ENCODE results near the gene LRRC40.
"Not testable (repeated sequence)": the region's sequence is repeated elsewhere in the genome, so short reads cannot be mapped to it uniquely, and the experiment has no call there.

Gene LRRC40

DNA sequence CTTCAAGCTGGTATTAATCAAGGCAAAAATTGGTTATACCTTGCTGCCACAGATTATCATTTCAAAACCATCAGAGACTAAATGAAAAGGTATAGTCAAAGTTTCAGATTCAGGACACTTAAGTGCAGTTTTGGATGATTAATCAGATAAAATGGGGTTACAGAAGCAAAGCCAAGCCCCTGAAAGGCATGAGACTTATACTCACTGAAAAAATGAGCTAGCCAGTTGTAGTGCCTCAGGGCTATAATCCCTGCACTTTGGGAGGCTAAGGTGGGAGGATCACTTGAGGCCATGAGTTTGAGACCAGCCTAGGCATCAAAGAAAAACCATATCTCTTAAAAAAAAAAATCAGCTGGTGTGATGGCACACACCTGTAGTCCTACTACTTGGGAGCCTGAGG, 15.2 kb downstream of the LRRC40 start:
- no peak overlapping the region for H3K27ac Mint-ChIP-seq
- no peaks in the 10 kb centered on the region for H3K27me3 Mint-ChIP-seq
- intact Hi-C loops (cut with micrococcal nuclease) = no loop called here
- H3K9me3 Mint-ChIP-seq = no peaks in the 10 kb centered on the region
- peaks cover 27% of the 10 kb centered on the region for H3K36me3 Mint-ChIP-seq (ENCODE audit: low read depth)
- H3K4me1 Mint-ChIP-seq (ENCODE audit: low read depth) = no peaks in the 10 kb centered on the region
- no peak overlapping the region for H3K4me3 Mint-ChIP-seq

DNA sequence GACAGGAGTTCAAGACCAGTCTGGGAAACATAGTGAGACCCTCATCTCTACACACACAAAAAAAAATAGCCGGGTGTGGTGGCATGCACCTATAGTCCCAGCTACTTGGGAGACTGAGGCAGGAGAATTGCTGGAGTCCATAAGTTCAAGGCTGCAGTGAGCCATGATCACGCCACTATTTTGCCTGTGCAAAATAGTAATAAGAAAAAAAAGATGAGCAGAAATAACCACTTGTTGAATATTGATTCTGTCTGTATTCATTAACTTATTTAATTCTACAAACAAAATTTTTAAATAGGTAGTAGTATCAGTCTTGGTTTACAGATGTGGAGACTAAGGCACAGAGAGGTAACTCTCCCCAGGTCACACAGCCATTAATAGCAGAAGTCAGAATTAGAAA, 16.9 kb downstream of the LRRC40 start:
- intact Hi-C loops (cut with micrococcal nuclease) = loop anchor here (10.0 kb wide), 1 partner anchor 46 kb away; no protein-coding TSS in a partner anchor
- H3K36me3 Mint-ChIP-seq (ENCODE audit: low read depth) = peaks cover 39% of the 10 kb centered on the region
- no peaks in the 10 kb centered on the region for H3K27me3 Mint-ChIP-seq
- no peak overlapping the region for H3K4me3 Mint-ChIP-seq
- no peaks in the 10 kb centered on the region for H3K9me3 Mint-ChIP-seq
- H3K27ac Mint-ChIP-seq = no peak overlapping the region
- no peaks in the 10 kb centered on the region for H3K4me1 Mint-ChIP-seq (ENCODE audit: low read depth)

DNA sequence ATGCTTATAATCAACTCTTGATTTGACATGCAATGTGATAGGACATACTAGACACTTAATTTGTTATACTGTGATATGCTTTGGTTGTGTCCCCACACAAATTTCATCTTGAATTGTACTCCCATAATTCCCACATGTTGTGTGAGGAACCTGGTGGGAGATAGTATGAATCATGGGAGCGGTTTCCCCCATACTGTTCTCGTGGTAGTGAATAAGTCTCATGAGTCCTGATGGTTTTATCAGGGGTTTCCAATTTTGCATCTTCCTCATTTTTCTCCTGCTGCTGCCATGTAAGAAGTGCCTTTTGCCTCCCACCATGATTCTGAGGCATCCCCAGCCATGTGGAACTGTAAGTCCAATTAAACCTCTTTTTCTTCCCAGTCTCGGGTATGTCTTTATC, 20.2 kb downstream of the LRRC40 start:
- not testable (repeated sequence) for H3K9me3 Mint-ChIP-seq; H3K4me1 Mint-ChIP-seq (ENCODE audit: low read depth); H3K4me3 Mint-ChIP-seq; H3K27ac Mint-ChIP-seq; H3K27me3 Mint-ChIP-seq
- intact Hi-C loops (cut with micrococcal nuclease) = loop anchor here (10.0 kb wide), 1 partner anchor 50 kb away; no protein-coding TSS in a partner anchor
- H3K36me3 Mint-ChIP-seq (ENCODE audit: low read depth) = peaks cover 54% of the 10 kb centered on the region

DNA sequence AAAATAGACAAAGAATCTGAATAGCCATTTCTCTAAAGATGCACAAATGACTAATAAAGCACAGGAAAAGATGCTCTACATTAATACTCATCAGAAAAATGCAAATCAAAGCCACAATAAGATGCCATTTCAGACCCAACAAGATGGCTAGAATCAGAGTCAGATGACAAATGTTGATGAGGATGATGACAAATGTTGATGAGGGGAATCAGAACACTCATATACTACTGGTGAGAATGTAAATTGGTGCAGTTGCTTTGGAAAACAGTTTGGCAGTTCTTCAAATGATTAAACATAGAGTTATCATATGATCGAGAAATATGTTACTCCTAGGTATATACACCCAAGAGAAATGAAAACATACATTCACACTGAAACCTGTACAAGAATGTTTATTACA, 33.9 kb downstream of the LRRC40 start:
- intact Hi-C loops (cut with micrococcal nuclease) = no loop called here
- Mint-ChIP-seq H3K27ac (no peak overlapping the region), H3K9me3 (no peaks in the 10 kb centered on the region), H3K27me3 (no peaks in the 10 kb centered on the region), H3K36me3 (ENCODE audit: low read depth) (peaks cover 50% of the 10 kb centered on the region), H3K4me1 (ENCODE audit: low read depth) (no peaks in the 10 kb centered on the region), H3K4me3 (no peak overlapping the region)

DNA sequence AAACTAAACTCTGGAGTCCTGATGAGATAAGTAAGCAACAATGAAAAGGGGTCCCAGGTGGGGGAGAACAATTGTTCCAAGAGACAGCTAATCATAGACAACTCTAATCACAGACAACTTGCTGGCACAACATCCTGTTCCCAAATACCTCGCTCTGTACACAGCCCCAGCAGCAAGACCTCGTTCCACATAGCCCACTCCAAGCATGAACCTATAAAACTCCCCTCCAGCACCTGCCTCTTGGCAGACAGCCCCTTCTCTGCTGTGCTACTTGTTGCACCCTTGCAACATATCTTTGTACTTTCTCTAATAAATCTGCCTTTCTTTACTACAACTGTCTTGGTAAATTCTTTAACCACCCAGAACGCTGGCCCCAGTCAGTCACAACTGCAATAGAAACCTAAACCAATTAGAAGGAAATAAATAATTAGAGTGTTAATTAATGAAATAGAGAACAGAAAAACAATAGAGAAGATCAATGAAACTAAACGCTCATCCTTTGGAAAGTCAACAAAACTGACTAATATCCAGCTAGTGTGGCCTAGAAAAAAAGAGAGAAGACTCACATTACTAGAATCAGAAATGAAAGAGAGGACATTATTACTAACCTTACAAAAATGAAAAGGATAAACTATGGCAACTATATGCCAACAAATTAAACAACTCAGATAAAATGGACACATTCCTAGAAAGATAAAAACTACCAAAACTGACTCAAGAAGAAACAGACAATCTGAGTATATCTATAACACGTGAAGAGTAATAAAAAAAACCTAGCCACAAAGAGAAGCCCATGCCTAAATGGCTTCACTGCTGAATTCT, 36.1 kb downstream of the LRRC40 start:
- H3K27ac Mint-ChIP-seq = no peak overlapping the region
- H3K27me3 Mint-ChIP-seq = no peaks in the 10 kb centered on the region
- H3K4me1 Mint-ChIP-seq (ENCODE audit: low read depth) = no peaks in the 10 kb centered on the region
- H3K4me3 Mint-ChIP-seq = no peak overlapping the region
- H3K36me3 Mint-ChIP-seq (ENCODE audit: low read depth) = peaks cover 52% of the 10 kb centered on the region
- intact Hi-C loops (cut with micrococcal nuclease) = no loop called here
- H3K9me3 Mint-ChIP-seq = no peaks in the 10 kb centered on the region

DNA sequence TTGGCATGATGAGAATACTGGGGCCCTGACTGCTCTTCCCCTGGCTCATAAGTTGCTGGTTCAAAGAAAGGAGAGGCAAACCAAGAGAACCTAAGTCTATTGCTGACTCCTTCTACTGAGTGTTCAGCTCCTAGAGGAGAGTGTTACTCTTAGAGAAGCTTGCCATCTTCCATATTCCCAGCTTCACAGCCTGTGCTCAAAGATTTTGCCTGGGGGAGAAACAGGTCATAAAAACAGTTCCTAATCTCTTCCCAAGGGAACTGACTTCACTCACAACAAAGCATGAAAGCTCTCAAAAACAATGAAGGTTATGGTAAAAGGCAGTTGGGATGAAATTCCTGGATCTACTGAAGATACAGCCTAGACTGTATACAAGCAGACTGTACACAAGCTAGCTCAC, 37.1 kb downstream of the LRRC40 start:
- H3K4me1 Mint-ChIP-seq (ENCODE audit: low read depth) = no peaks in the 10 kb centered on the region
- H3K36me3 Mint-ChIP-seq (ENCODE audit: low read depth) = peaks cover 57% of the 10 kb centered on the region
- H3K27me3 Mint-ChIP-seq = no peaks in the 10 kb centered on the region
- no peaks in the 10 kb centered on the region for H3K9me3 Mint-ChIP-seq
- intact Hi-C loops (cut with micrococcal nuclease) = no loop called here
- no peak overlapping the region for H3K27ac Mint-ChIP-seq
- H3K4me3 Mint-ChIP-seq = no peak overlapping the region

DNA sequence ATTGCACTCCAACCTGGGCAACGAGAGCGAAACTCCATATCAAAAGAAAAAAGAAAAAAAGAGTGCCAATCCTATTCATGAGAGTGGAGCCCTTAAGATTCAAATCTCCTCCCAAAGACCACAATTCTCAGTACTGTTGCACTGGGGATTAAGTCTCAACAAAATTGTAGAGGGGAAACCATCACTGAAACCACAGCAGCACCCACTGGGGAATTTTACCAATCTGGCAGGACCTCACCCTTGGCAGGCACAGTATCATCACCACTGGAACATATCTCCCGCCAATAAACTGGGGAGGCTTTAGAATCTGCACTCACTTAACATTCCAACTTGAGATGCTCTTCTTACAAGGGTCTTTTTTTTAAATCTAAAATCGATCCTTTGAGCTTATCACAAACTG, 41.0 kb downstream of the LRRC40 start:
- no peaks in the 10 kb centered on the region for H3K27me3 Mint-ChIP-seq
- no peaks in the 10 kb centered on the region for H3K9me3 Mint-ChIP-seq
- H3K36me3 Mint-ChIP-seq (ENCODE audit: low read depth) = peaks cover 61% of the 10 kb centered on the region
- H3K4me1 Mint-ChIP-seq (ENCODE audit: low read depth) = no peaks in the 10 kb centered on the region
- H3K27ac Mint-ChIP-seq = no peak overlapping the region
- no peak overlapping the region for H3K4me3 Mint-ChIP-seq
- intact Hi-C loops (cut with micrococcal nuclease) = no loop called here

DNA sequence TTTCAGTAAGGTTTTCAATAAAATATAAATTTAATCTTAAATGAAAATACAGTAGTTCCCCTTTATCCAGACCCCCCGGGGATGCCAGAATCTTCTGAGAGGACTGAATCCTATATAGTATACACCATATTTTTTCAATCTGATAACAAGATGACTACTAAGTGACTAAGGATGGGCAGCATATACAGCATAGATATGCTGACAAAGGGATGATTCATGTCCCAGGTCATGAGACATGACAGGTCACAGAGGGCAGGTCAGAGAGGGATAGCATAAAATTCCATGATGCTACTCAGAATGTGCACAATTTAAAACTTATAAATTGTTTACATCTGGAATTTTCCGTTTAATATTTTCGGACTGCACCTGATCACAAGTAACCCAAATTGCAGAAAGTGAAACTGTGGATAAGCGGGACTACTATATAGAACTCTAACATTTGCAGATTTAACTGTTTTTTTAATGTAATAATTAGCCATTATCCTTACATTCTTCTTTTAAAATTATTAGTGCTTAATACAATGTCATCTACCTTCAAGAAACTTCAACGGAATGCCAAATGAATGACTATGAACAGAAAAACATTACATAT, 48.8 kb downstream of the LRRC40 start:
- peaks cover 22% of the 10 kb centered on the region for H3K36me3 Mint-ChIP-seq (ENCODE audit: low read depth)
- no peaks in the 10 kb centered on the region for H3K9me3 Mint-ChIP-seq
- intact Hi-C loops (cut with micrococcal nuclease) = no loop called here
- H3K27ac Mint-ChIP-seq = no peak overlapping the region
- H3K4me3 Mint-ChIP-seq = no peak overlapping the region
- no peaks in the 10 kb centered on the region for H3K27me3 Mint-ChIP-seq
- H3K4me1 Mint-ChIP-seq (ENCODE audit: low read depth) = no peaks in the 10 kb centered on the region

DNA sequence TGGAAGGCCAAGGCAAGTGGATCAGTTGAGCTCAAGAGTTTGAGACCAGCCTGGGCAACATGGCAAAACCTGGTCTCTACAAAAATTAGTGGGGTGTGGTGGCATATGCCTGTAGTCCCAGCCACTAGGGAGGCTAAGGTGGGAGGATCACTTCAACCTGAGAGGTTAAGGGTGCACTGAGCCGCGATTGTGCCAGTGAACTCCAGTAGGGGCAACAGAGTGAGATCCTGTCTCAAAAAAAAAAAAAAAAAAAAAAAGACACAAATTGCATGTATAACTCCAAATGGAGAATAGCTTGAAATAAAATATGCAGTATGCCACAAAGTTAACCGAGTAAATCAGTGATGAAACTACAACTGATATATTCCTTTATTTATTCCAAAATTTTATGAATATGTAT, 51.6 kb downstream of the LRRC40 start:
- Mint-ChIP-seq H3K36me3 (ENCODE audit: low read depth) (peaks cover 16% of the 10 kb centered on the region), H3K4me3 (no peak overlapping the region), H3K27ac (no peak overlapping the region), H3K4me1 (ENCODE audit: low read depth) (no peaks in the 10 kb centered on the region), H3K9me3 (no peaks in the 10 kb centered on the region), H3K27me3 (no peaks in the 10 kb centered on the region)
- intact Hi-C loops (cut with micrococcal nuclease) = no loop called here

DNA sequence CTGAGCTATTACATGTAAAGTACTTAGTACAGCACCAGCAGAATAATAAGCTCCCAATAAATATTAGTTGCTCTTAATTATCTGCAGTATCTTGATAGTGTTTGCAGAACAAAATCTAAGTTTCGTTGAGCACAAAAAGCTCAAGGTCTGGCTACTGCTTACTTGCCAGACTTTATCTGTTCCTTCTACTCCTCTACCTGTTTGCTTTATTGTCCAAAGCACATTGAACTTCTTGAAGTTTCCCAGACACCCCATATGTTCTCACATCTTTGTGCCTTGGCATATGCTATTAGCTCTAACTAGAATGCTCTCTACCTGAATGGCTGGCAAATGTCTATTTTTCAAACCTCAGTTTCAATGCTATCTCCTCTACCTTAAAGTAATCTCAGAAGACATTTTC, 54.9 kb downstream of the LRRC40 start:
- Mint-ChIP-seq H3K9me3 (no peaks in the 10 kb centered on the region), H3K4me1 (ENCODE audit: low read depth) (no peaks in the 10 kb centered on the region), H3K36me3 (ENCODE audit: low read depth) (peaks cover 45% of the 10 kb centered on the region), H3K27ac (no peak overlapping the region), H3K4me3 (no peak overlapping the region), H3K27me3 (no peaks in the 10 kb centered on the region)
- intact Hi-C loops (cut with micrococcal nuclease) = no loop called here

DNA sequence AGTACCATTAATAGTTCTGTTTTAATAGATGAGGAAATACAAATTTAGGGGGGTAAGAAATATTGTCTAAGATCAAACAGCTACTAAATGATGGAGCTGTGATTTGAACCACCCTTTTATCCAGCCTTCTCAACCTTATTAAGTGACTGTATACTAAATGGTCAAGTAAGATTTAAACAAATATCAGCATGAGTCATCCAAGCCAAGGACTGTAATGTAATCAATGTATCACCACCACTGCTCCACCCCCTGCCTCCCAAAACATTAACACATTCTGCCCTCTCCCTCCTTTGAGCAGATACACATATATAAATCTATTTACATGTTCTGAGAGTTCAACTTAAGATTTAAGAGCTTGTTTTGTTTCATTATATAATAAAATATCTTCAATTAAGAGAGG, 58.9 kb downstream of the LRRC40 start:
- intact Hi-C loops (cut with micrococcal nuclease) = no loop called here
- Mint-ChIP-seq H3K27ac (no peak overlapping the region), H3K4me1 (ENCODE audit: low read depth) (no peaks in the 10 kb centered on the region), H3K36me3 (ENCODE audit: low read depth) (peaks cover 34% of the 10 kb centered on the region), H3K27me3 (no peaks in the 10 kb centered on the region), H3K9me3 (no peaks in the 10 kb centered on the region), H3K4me3 (no peak overlapping the region)

DNA sequence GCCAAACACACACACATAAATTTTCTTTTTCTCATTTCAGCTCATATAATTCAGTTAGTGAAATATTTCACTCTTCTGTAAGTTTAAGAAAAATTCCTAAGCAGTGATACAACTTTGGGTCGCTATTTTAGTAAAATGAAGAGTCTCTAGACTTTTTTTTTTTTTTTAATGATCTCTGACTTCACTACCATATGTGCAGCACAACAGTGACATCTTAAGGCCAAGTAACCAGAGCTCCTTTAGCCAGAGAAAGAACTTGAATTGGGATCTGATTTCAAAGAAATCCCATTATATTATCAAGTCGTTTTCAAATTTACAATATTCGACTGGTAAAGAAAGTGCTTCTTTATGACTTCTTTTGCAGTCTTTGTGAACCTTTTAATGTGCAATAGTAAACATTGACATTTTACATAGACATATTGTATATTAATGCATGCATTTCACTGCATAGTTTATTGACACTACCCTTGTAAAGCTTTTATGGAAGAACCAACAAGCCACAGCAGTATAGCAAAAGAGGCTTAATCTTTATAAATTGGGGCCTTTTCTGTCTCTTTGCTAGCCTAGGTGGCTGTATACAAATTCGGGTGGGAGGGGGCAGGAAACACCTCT, 62.2 kb downstream of the LRRC40 start:
- H3K4me3 Mint-ChIP-seq = no peak overlapping the region
- intact Hi-C loops (cut with micrococcal nuclease) = no loop called here
- no peaks in the 10 kb centered on the region for H3K4me1 Mint-ChIP-seq (ENCODE audit: low read depth)
- peaks cover 25% of the 10 kb centered on the region for H3K36me3 Mint-ChIP-seq (ENCODE audit: low read depth)
- no peaks in the 10 kb centered on the region for H3K27me3 Mint-ChIP-seq
- H3K27ac Mint-ChIP-seq = no peak overlapping the region
- no peaks in the 10 kb centered on the region for H3K9me3 Mint-ChIP-seq

DNA sequence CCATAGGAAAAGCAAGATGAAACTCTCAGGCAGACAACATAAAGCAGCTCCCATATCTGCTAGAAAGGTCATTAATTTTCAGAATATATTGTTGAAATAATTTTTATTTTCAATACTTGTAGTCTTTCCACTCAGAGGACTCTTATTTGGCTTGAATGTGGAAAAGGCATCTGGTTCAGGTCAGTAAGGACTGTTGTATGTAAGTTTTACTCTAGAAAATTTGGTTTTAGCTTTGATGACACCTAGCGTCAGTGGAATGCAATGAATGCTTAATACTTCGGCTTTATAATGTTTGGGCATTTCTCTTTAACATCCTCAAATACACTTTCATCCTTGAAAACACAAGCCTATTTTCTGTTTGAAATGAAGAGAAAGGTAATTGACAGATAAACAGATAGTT, 63.3 kb downstream of the LRRC40 start:
- intact Hi-C loops (cut with micrococcal nuclease) = no loop called here
- no peak overlapping the region for H3K27ac Mint-ChIP-seq
- H3K27me3 Mint-ChIP-seq = no peaks in the 10 kb centered on the region
- H3K36me3 Mint-ChIP-seq (ENCODE audit: low read depth) = peaks cover 14% of the 10 kb centered on the region
- H3K4me3 Mint-ChIP-seq = no peak overlapping the region
- no peaks in the 10 kb centered on the region for H3K4me1 Mint-ChIP-seq (ENCODE audit: low read depth)
- no peaks in the 10 kb centered on the region for H3K9me3 Mint-ChIP-seq

DNA sequence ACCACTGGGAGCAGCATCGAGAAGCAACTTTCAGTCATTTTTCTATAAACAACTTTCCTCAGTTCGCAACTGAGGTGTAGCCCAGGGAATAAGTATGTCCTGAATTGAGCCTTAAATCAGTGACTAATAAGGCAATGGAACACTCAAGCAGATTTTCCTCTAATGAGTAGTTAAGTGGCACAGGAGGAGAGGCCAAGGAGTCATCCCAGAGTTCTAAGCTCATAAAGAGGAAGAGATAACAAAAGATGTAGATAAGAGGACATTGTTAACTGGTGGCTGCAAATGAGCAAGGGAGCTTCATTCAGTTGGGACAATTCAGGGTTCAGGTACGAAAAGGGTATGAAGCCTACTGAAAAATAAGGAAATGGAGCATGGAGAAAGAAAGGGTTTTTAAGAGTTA, 64.5 kb downstream of the LRRC40 start:
- no peaks in the 10 kb centered on the region for H3K4me1 Mint-ChIP-seq (ENCODE audit: low read depth)
- H3K36me3 Mint-ChIP-seq (ENCODE audit: low read depth) = peaks cover 3% of the 10 kb centered on the region
- H3K27me3 Mint-ChIP-seq = no peaks in the 10 kb centered on the region
- no peak overlapping the region for H3K27ac Mint-ChIP-seq
- intact Hi-C loops (cut with micrococcal nuclease) = no loop called here
- H3K9me3 Mint-ChIP-seq = no peaks in the 10 kb centered on the region
- H3K4me3 Mint-ChIP-seq = no peak overlapping the region

Data from dendritic cell treated with granulocyte-macrophage colony-stimulating factor and Interleukin-4, amounts not matched to agents 40 ng/mL and 50 ng/mL, for 4 days (primary cell).